ENCODE measurements around the gene KIAA0232. TPM values are rescaled to one million over a fixed set of nuclear protein-coding genes. Genes with fewer than 3 reads are reported as not detected.
A peak's percentile ranks its signal among the peaks of the same experiment; 100 is the strongest.

Gene KIAA0232
- total RNA-seq, 1 experiment from 2014 or later: 10.9 TPM

DNA sequence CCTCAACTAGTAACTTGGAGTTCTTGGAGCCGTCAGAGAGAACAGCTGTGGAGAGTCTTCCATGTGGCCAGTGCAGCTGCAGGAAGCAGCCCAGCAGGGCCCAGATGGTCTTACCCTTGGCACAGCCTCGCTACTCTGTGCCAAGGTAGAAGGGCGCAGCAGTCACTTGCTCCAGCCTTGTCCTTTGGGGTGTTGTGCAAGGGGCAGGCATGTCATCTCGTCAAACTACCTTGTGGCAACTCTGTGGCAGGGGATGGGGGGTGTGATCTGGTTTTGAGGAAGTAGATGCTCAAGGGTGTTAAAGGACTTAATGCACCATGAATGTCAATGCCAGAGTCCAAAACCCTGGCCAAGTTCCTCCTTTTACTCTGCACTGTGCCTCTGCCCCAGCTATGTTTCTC lies 92.9 kb downstream of the KIAA0232 start:
- peaks cover 5% of the 10 kb centered on the region; the same call in 1 of the 2 replicates for H3K36me3 ChIP-seq (ENCODE audit: insufficient read depth, low read length)
- H3K9me3 ChIP-seq (ENCODE audit: low read length): no peaks in the 10 kb centered on the region
- H4K20me1 ChIP-seq (ENCODE audit: insufficient read depth, low read depth, low read length): no peaks in the 10 kb centered on the region
- H2AFZ ChIP-seq (ENCODE audit: low read length): no peak overlapping the region
- H3K9me2 ChIP-seq (replicated peaks; ENCODE audit: insufficient read depth, low read length): no peaks in the 10 kb centered on the region
- H3K4me1 ChIP-seq (ENCODE audit: low read length): peaks cover 49% of the 10 kb centered on the region
- peak overlapping the region; percentile 54 for H3K27ac ChIP-seq (ENCODE audit: low read length)
- no peaks in the 10 kb centered on the region for H3K27me3 ChIP-seq (ENCODE audit: low read length)
- 0 out of 2 replicates have a peak, but pooled peaks cover 6% of the 10 kb centered on the region for H3K79me2 ChIP-seq (ENCODE audit: low read length)
- peak overlapping the region; percentile 39; the same call in 1 of the 2 replicates for H3K9ac ChIP-seq (ENCODE audit: low read length)
- H3K4me3 ChIP-seq (ENCODE audit: low read length): no peak overlapping the region
- peak; percentile 90 for DNase-seq
- H3K4me2 ChIP-seq (ENCODE audit: low read depth, low read length, poor library complexity, severe bottlenecking): peak overlapping the region; percentile 30

DNA sequence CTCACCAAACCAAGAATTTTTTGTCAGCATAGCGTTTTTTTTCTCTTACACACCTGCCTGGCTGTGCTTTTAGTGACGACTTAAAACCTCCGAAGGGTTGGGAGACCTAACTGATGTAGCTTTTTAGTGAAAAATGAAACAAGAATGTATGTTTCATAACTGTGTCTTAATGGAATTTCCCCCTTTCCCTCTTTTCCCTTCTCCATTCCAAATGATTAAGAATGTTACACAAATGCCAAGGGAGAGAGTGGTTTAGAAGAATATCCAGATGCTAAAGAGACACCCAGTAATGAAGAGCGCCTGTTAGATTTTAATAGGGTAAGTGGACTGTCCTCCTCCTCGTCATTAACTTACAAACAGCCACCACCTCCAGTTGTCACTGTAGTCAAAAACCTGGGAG lies 93.9 kb downstream of the KIAA0232 start:
- Histone ChIP-seq H2AFZ (ENCODE audit: low read length) (no peak overlapping the region), H3K27me3 (ENCODE audit: low read length) (no peaks in the 10 kb centered on the region), H3K4me2 (ENCODE audit: low read depth, low read length, poor library complexity, severe bottlenecking) (no peak overlapping the region), H3K27ac (ENCODE audit: low read length) (no peak overlapping the region), H3K36me3 (ENCODE audit: insufficient read depth, low read length) (peaks cover 5% of the 10 kb centered on the region; the same call in 1 of the 2 replicates), H3K4me1 (ENCODE audit: low read length) (peaks cover 46% of the 10 kb centered on the region), H4K20me1 (ENCODE audit: insufficient read depth, low read depth, low read length) (no peaks in the 10 kb centered on the region), H3K79me2 (ENCODE audit: low read length) (0 out of 2 replicates have a peak, but pooled peaks cover 6% of the 10 kb centered on the region), H3K9ac (ENCODE audit: low read length) (no peak overlapping the region), H3K9me2 (replicated peaks; ENCODE audit: insufficient read depth, low read length) (no peaks in the 10 kb centered on the region), H3K4me3 (ENCODE audit: low read length) (no peak overlapping the region), H3K9me3 (ENCODE audit: low read length) (no peaks in the 10 kb centered on the region)
- DNase-seq: no peak

GRCh38 chr4:6877067-6877466 lies 94.5 kb downstream of the KIAA0232 start:
- no peak overlapping the region for H2AFZ ChIP-seq (ENCODE audit: low read length)
- no peak for DNase-seq
- H3K27me3 ChIP-seq (ENCODE audit: low read length): no peaks in the 10 kb centered on the region
- no peaks in the 10 kb centered on the region for H3K9me2 ChIP-seq (replicated peaks; ENCODE audit: insufficient read depth, low read length)
- no peak overlapping the region for H3K27ac ChIP-seq (ENCODE audit: low read length)
- H3K4me3 ChIP-seq (ENCODE audit: low read length): no peak overlapping the region
- peaks cover 5% of the 10 kb centered on the region; the same call in 1 of the 2 replicates for H3K36me3 ChIP-seq (ENCODE audit: insufficient read depth, low read length)
- H3K9me3 ChIP-seq (ENCODE audit: low read length): no peaks in the 10 kb centered on the region
- peaks cover 39% of the 10 kb centered on the region for H3K4me1 ChIP-seq (ENCODE audit: low read length)
- H3K9ac ChIP-seq (ENCODE audit: low read length): no peak overlapping the region
- 0 out of 2 replicates have a peak, but pooled peaks cover 6% of the 10 kb centered on the region for H3K79me2 ChIP-seq (ENCODE audit: low read length)
- no peak overlapping the region for H3K4me2 ChIP-seq (ENCODE audit: low read depth, low read length, poor library complexity, severe bottlenecking)
- H4K20me1 ChIP-seq (ENCODE audit: insufficient read depth, low read depth, low read length): no peaks in the 10 kb centered on the region

DNA sequence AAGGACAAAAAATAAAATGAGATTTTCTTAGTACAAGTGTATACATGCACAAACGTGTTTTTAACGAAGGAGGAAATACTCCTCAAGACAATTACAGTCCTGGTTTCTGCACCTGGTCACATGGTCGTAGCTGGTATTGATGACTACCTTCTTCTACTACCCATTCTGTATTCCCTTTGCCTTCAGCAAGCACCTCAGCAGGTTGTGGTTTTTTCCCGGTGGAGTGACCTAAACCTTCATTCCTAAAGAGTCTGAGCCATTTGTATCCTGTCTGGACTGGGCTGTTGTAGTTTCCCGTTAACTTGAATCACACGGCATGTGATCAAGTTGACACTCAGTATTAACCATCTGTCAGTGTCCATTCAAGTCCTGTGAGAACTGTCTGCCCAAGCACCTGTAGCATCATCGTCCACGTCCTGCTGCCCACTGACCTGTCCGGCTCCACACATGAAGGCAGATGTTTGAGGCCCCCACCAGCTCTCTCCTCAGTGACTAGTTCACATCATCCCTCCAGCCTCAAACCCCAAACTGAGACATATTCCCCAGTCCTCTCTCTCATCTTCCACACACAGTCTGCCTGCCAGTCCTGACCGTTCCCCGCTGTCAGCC lies 96.0 kb downstream of the KIAA0232 start:
- Histone ChIP-seq H3K4me3 (ENCODE audit: low read length) (no peak overlapping the region), H3K4me1 (ENCODE audit: low read length) (peaks cover 24% of the 10 kb centered on the region), H4K20me1 (ENCODE audit: insufficient read depth, low read depth, low read length) (no peaks in the 10 kb centered on the region), H3K4me2 (ENCODE audit: low read depth, low read length, poor library complexity, severe bottlenecking) (no peak overlapping the region), H2AFZ (ENCODE audit: low read length) (no peak overlapping the region), H3K9me2 (replicated peaks; ENCODE audit: insufficient read depth, low read length) (no peaks in the 10 kb centered on the region), H3K9ac (ENCODE audit: low read length) (no peak overlapping the region), H3K27me3 (ENCODE audit: low read length) (no peaks in the 10 kb centered on the region), H3K27ac (ENCODE audit: low read length) (no peak overlapping the region), H3K9me3 (ENCODE audit: low read length) (no peaks in the 10 kb centered on the region), H3K36me3 (ENCODE audit: insufficient read depth, low read length) (no peaks in the 10 kb centered on the region; the same call in 1 of the 2 replicates), H3K79me2 (ENCODE audit: low read length) (0 out of 2 replicates have a peak, but pooled peaks cover 6% of the 10 kb centered on the region)
- DNase-seq: no peak

GRCh38 chr4:6880691-6881090 lies 98.2 kb downstream of the KIAA0232 start:
- Histone ChIP-seq H3K36me3 (ENCODE audit: insufficient read depth, low read length) (no peaks in the 10 kb centered on the region; the same call in 1 of the 2 replicates), H3K9me3 (ENCODE audit: low read length) (no peaks in the 10 kb centered on the region)

DNA sequence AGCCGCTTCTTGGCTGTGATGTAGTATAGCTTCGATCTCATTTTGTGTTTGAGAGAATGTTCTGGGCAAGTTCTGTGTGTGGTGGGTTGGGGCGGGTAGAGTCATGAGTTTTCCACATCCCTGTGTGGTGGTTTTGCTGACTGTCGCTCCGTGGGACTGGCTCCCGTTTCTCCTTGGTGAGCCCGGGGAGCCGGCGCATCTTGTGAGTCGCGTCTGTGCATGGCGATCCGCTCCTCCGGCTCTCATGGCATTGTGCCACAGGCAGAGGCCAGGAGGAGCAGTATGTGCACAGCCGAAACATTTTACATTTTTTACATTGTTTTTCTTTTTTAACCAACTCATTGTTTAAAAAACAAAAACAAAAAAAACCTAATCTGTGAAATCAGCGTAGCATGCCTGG lies 99.4 kb downstream of the KIAA0232 start:
- no peak for DNase-seq
- no peaks in the 10 kb centered on the region for H3K27me3 ChIP-seq (ENCODE audit: low read length)
- no peak overlapping the region for H2AFZ ChIP-seq (ENCODE audit: low read length)
- no peak overlapping the region for H3K27ac ChIP-seq (ENCODE audit: low read length)
- no peak overlapping the region for H3K9ac ChIP-seq (ENCODE audit: low read length)
- no peaks in the 10 kb centered on the region for H3K9me2 ChIP-seq (replicated peaks; ENCODE audit: insufficient read depth, low read length)
- H3K4me3 ChIP-seq (ENCODE audit: low read length): no peak overlapping the region
- no peaks in the 10 kb centered on the region for H3K4me1 ChIP-seq (ENCODE audit: low read length)
- H3K79me2 ChIP-seq (ENCODE audit: low read length): no peaks in the 10 kb centered on the region
- no peak overlapping the region for H3K4me2 ChIP-seq (ENCODE audit: low read depth, low read length, poor library complexity, severe bottlenecking)
- H3K9me3 ChIP-seq (ENCODE audit: low read length): no peaks in the 10 kb centered on the region
- no peaks in the 10 kb centered on the region; the same call in 1 of the 2 replicates for H3K36me3 ChIP-seq (ENCODE audit: insufficient read depth, low read length)
- H4K20me1 ChIP-seq (ENCODE audit: insufficient read depth, low read depth, low read length): no peaks in the 10 kb centered on the region

More at GRCh38 chr4:6880691-6881090, 98.2 kb downstream of the KIAA0232 start:
- Histone ChIP-seq H3K4me3 (ENCODE audit: low read length) (no peak overlapping the region), H3K27me3 (ENCODE audit: low read length) (no peaks in the 10 kb centered on the region), H3K4me2 (ENCODE audit: low read depth, low read length, poor library complexity, severe bottlenecking) (no peak overlapping the region), H3K27ac (ENCODE audit: low read length) (no peak overlapping the region), H4K20me1 (ENCODE audit: insufficient read depth, low read depth, low read length) (no peaks in the 10 kb centered on the region), H3K9me2 (replicated peaks; ENCODE audit: insufficient read depth, low read length) (no peaks in the 10 kb centered on the region), H2AFZ (ENCODE audit: low read length) (no peak overlapping the region), H3K79me2 (ENCODE audit: low read length) (0 out of 2 replicates have a peak, but pooled peaks cover 6% of the 10 kb centered on the region), H3K4me1 (ENCODE audit: low read length) (peaks cover 5% of the 10 kb centered on the region), H3K9ac (ENCODE audit: low read length) (no peak overlapping the region)
- no peak for DNase-seq

GRCh38 chr4:6884341-6884870 lies 101.9 kb downstream of the KIAA0232 start:
- Histone ChIP-seq H3K79me2 (ENCODE audit: low read length) (no peaks in the 10 kb centered on the region), H3K4me3 (ENCODE audit: low read length) (no peak overlapping the region), H3K9ac (ENCODE audit: low read length) (no peak overlapping the region), H2AFZ (ENCODE audit: low read length) (no peak overlapping the region), H3K9me2 (replicated peaks; ENCODE audit: insufficient read depth, low read length) (no peaks in the 10 kb centered on the region), H3K9me3 (ENCODE audit: low read length) (no peaks in the 10 kb centered on the region), H3K27ac (ENCODE audit: low read length) (no peak overlapping the region), H4K20me1 (ENCODE audit: insufficient read depth, low read depth, low read length) (no peaks in the 10 kb centered on the region), H3K27me3 (ENCODE audit: low read length) (no peaks in the 10 kb centered on the region), H3K4me2 (ENCODE audit: low read depth, low read length, poor library complexity, severe bottlenecking) (no peak overlapping the region), H3K36me3 (ENCODE audit: insufficient read depth, low read length) (no peaks in the 10 kb centered on the region), H3K4me1 (ENCODE audit: low read length) (no peaks in the 10 kb centered on the region)
- no peak for DNase-seq

DNA sequence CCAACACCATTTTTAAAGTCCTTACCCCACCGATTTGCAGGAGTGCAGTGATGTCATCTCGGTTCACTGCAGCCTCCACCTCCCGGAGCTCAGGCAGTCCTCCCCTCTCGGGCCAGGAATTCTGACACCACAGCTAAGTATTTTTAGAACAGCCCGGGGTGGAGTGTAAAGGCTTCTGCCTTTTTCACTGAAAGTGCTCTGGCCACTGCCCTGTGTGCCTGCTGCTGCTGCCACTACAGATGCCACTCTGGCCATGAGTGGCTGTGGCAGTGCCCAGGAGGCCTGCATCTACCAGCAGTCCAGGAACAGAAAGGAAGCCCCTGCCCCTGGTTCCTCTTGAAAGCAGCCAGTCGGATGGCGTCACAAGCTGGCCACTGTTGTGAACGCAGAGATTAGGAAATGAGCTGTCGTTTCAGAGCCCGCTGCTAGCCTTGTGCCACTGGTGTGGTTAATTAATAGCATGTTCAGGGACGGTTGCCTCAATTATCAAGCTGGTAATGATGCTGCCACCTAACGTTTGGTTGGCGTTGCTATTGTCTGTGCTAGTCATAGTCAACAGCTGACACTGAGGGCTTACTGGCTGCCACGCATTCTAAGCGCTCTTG lies 103.5 kb downstream of the KIAA0232 start:
- peak; percentile 61 for DNase-seq

More for the DNA sequence above, 103.5 kb downstream of the KIAA0232 start:
- Histone ChIP-seq H3K27ac (ENCODE audit: low read length) (no peak overlapping the region), H2AFZ (ENCODE audit: low read length) (no peak overlapping the region), H3K9ac (ENCODE audit: low read length) (no peak overlapping the region), H3K9me2 (replicated peaks; ENCODE audit: insufficient read depth, low read length) (no peaks in the 10 kb centered on the region), H3K4me2 (ENCODE audit: low read depth, low read length, poor library complexity, severe bottlenecking) (no peak overlapping the region), H4K20me1 (ENCODE audit: insufficient read depth, low read depth, low read length) (no peaks in the 10 kb centered on the region), H3K79me2 (ENCODE audit: low read length) (no peaks in the 10 kb centered on the region), H3K27me3 (ENCODE audit: low read length) (no peaks in the 10 kb centered on the region), H3K4me3 (ENCODE audit: low read length) (no peak overlapping the region), H3K9me3 (ENCODE audit: low read length) (no peaks in the 10 kb centered on the region), H3K36me3 (ENCODE audit: insufficient read depth, low read length) (no peaks in the 10 kb centered on the region; the same call in 1 of the 2 replicates), H3K4me1 (ENCODE audit: low read length) (no peaks in the 10 kb centered on the region)

All from Karpas-422 (cell line).